NCI-H1930 (cell line): ENCODE data around the gene HDAC4.
"Not testable (repeated sequence)": the region's sequence is repeated elsewhere in the genome, so short reads cannot be mapped to it uniquely, and the experiment has no call there.

Source experiments
- DNase-seq, 2 experiments: peaks; one replicate each; lab custom pipeline; 2025; lab: John Stamatoyannopoulos, UW

HDAC4 gene

GRCh38 chr2:239042551-239043320 is 358.1 kb downstream of the HDAC4 start:
- DNase-seq = no peak

GRCh38 chr2:239042046-239042445 is 358.8 kb downstream of the HDAC4 start:
- DNase-seq = no peak

GRCh38 chr2:239041062-239041461 is 359.8 kb downstream of the HDAC4 start:
- no peak for DNase-seq

- DNase-seq = no peak
Measured at GRCh38 chr2:239040152-239040761, 360.6 kb downstream of the HDAC4 start.

- DNase-seq = no peak
Measured at GRCh38 chr2:239039479-239039861, 361.4 kb downstream of the HDAC4 start.

GRCh38 chr2:239038773-239039478 is 361.9 kb downstream of the HDAC4 start:
- no peak for DNase-seq

GRCh38 chr2:239038284-239038683 is 362.5 kb downstream of the HDAC4 start:
- DNase-seq = not testable (repeated sequence)

GRCh38 chr2:239037559-239037910 is 363.3 kb downstream of the HDAC4 start:
- DNase-seq = no peak

GRCh38 chr2:239036819-239037558 is 363.8 kb downstream of the HDAC4 start:
- DNase-seq = no peak

- DNase-seq = no peak
Measured at GRCh38 chr2:239035997-239036731, 364.7 kb downstream of the HDAC4 start.

- peak in 1 of 2 experiments; percentile 30 for DNase-seq
Measured at GRCh38 chr2:239035361-239035814, 365.4 kb downstream of the HDAC4 start.

- DNase-seq = no peak
Measured at GRCh38 chr2:239034561-239035341, 366.1 kb downstream of the HDAC4 start.

- DNase-seq = no peak
Measured at GRCh38 chr2:239033801-239034560, 366.8 kb downstream of the HDAC4 start.

- DNase-seq = no peak
Measured at GRCh38 chr2:239029958-239030357, 370.9 kb downstream of the HDAC4 start.

- no peak for DNase-seq
Measured at GRCh38 chr2:239028253-239028619, 372.6 kb downstream of the HDAC4 start.

- no peak for DNase-seq
Measured at GRCh38 chr2:239027391-239028252, 373.2 kb downstream of the HDAC4 start.

GRCh38 chr2:239026711-239027361 is 374.0 kb downstream of the HDAC4 start:
- no peak for DNase-seq

- DNase-seq = no peak
Measured at GRCh38 chr2:239025951-239026461, 374.8 kb downstream of the HDAC4 start.
